HG03521 (cell line): ENCODE measurements around the gene CHMP5.
A peak's percentile ranks its signal among the peaks of the same experiment; 100 is the strongest.

Experiments
- ATAC-seq: cut with Tn5 transposase; IDR thresholded peaks from one replicate; pipeline ENCODE4 v1.9.1; 2021; ENCODE audit warnings: mild to moderate bottlenecking, moderate library complexity; ENCODE audit not compliant: unreplicated experiment

CHMP5 gene

GRCh38 chr9:33264473-33265177 is at the start of gene CHMP5, which contains the start of gene BAG1:
Gene CHMP5, plus strand, starts transcription at chr9:33265049. Its CDS starts 30 bp downstream, at chr9:33265079.
Gene BAG1, minus strand, starts transcription at chr9:33264708.
- ATAC-seq, result peak; percentile 83

- no peak for ATAC-seq
Observed at GRCh38 chr9:33220681-33221567, 43.9 kb upstream of the CHMP5 start.

- ATAC-seq, result no peak
Observed at GRCh38 chr9:33221568-33221884, 43.3 kb upstream of the CHMP5 start.

- ATAC-seq, result no peak
Observed at GRCh38 chr9:33222031-33222430, 42.8 kb upstream of the CHMP5 start.

GRCh38 chr9:33223696-33224095 is 41.2 kb upstream of the CHMP5 start:
- no peak for ATAC-seq

GRCh38 chr9:33225319-33226147 is 39.3 kb upstream of the CHMP5 start:
- ATAC-seq, result no peak

GRCh38 chr9:33227008-33227398 is 37.8 kb upstream of the CHMP5 start:
- no peak for ATAC-seq

- ATAC-seq, result no peak
Observed at GRCh38 chr9:33227741-33228140, 37.1 kb upstream of the CHMP5 start.

GRCh38 chr9:33228606-33229005 is 36.2 kb upstream of the CHMP5 start:
- ATAC-seq, result no peak

GRCh38 chr9:33229359-33230114 is 35.3 kb upstream of the CHMP5 start:
- no peak for ATAC-seq

GRCh38 chr9:33230756-33231622 is 33.9 kb upstream of the CHMP5 start:
- ATAC-seq, result no peak

GRCh38 chr9:33231623-33231942 is 33.3 kb upstream of the CHMP5 start:
- ATAC-seq, result no peak

GRCh38 chr9:33232815-33233214 is 32.0 kb upstream of the CHMP5 start:
- ATAC-seq, result no peak

- ATAC-seq, result no peak
Observed at GRCh38 chr9:33233626-33234342, 31.1 kb upstream of the CHMP5 start.

- no peak for ATAC-seq
Observed at GRCh38 chr9:33234511-33235467, 30.1 kb upstream of the CHMP5 start.

- ATAC-seq, result no peak
Observed at GRCh38 chr9:33236571-33236970, 28.3 kb upstream of the CHMP5 start.

- ATAC-seq, result no peak
Observed at GRCh38 chr9:33239921-33240320, 24.9 kb upstream of the CHMP5 start, which contains the start of gene SPINK4. Gene SPINK4, plus strand, starts transcription at chr9:33240167. Its CDS starts 42 bp downstream, at chr9:33240209.

GRCh38 chr9:33241298-33241697 is 23.6 kb upstream of the CHMP5 start:
- no peak for ATAC-seq
